GM21717 (cell line): ENCODE results near the gene ARMC8.

Experiments
- ATAC-seq: cut with Tn5 transposase; IDR thresholded peaks from one replicate; pipeline ENCODE4 v1.9.1; 2021; ENCODE audit warnings: mild to moderate bottlenecking, moderate library complexity; ENCODE audit not compliant: unreplicated experiment

The ARMC8 gene

GRCh38 chr3:138303474-138303873 lies 116.4 kb downstream of the ARMC8 start:
- ATAC-seq, result no peak

DNA sequence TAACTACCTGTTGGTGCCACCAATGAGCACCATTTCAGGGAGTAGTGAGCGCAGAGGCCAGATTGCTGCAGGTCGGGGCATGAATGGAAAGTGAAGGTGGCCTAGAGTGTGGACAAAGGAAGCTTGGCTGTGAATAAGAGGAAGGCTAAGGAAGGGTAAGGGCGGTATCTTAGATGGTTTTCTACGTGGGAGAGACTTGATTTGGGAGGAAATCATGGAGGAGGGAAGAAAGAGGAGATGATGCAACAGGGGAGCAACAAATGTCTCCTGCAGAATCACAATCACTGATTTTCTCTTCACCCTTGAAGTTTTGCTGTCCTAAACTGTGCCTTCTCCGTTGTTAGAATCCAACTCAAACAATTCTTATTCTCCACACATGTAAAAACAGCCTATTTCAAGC lies 120.8 kb downstream of the ARMC8 start:
- no peak for ATAC-seq

- no peak for ATAC-seq
These were observed 121.7 kb downstream of the ARMC8 start for GRCh38 chr3:138308783-138309182.

DNA sequence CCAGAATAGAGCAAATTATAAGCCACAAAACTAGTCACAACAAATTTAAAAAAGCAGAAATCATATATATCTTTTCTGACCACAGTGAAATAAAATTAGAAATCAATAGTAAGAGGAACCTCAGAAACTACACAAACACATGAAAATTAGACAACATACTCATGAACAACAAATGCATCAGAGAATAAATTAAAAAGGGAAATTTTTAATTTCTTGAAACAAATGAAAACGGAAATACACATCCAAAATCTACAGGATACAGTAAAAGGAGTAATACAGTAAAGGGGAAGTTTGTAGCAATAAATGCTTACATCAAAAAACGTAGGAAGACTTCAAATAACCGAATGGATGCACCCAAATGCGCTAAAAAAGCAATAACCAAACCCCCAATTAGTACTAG lies 123.4 kb downstream of the ARMC8 start:
- ATAC-seq, result no peak

- no peak for ATAC-seq
These were observed 127.7 kb downstream of the ARMC8 start for GRCh38 chr3:138314751-138315150.

GRCh38 chr3:138317687-138318086 lies 130.6 kb downstream of the ARMC8 start:
- ATAC-seq, result no peak

DNA sequence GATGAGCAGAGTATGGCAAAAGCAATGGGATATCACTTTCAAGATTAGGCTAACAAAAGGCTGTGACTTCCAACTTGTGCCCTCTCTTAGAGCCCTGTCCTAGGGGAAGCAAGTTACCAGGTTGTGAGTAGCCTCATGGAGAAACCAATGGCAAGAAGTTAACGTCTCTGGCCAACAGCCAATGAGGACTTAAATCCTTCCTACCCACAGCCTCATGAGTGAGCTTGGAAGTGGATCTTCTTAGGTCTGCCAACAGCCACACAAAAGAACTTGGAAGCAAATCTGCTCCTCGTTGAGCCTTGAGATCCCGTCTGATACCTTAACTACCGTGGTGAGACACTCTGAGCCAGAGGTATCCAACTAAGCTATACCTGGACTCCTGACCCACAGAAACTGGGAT lies 136.9 kb downstream of the ARMC8 start:
- no peak for ATAC-seq

GRCh38 chr3:138325990-138326389 lies 138.9 kb downstream of the ARMC8 start:
- no peak for ATAC-seq

DNA sequence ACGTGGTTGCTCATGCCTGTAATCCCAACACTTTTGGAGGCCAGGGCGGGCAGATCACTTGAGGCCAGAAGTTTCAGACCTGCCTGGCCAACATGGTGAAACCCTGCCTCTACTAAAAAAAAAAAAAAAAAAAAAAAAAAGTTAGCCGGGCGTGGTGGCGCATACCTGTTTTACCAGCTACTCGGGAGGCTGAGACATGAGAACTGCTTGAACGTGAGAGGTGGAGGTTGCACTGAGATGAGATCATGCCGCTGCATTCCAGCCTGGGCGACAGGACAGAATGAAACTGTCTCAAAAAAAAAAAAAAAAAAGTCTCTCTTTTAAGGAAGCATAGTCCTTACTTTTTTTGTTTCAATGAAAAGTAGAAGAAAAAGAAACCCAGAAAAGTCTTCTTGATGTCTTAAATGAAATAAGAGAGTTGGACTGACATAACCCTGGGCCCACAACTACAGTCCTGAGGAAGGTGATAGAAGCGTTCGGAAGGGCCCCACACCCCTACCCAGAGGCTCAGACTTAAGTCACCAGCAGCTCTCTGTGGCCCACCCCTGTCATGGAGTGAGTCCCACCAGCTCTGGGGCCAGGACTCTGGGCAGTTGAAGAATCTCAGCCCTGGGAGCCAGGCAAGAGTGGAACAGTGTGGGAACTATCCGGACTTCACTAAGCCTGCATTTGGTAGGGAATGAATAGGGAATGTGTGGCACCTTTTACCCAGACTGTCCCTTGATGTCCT lies 139.9 kb downstream of the ARMC8 start:
- ATAC-seq, result no peak

GRCh38 chr3:138327831-138328230 lies 140.7 kb downstream of the ARMC8 start:
- no peak for ATAC-seq

- no peak for ATAC-seq
These were observed 141.2 kb downstream of the ARMC8 start for GRCh38 chr3:138328341-138328740.

- ATAC-seq, result peak; percentile 77
These were observed 142.3 kb downstream of the ARMC8 start, which contains the start of gene NME9 for GRCh38 chr3:138329127-138329983. Gene NME9 (minus strand): TSS chr3:138329851. CDS start chr3:138329335, 516 bp downstream.

DNA sequence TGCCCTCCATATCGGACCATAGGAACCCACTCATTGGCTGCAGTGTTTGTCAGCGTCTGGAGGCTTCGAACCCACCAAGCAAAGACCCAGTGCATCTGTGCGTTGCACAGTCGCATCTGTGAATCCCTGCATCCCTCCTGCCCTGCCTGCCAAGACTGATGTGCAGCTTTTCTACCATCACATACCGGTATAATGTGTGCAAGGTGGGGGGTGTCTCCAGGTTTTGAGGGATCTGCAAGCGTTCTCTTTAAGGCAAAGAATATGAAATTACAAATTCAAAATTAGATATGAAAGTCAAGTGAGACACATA lies 142.8 kb downstream of the ARMC8 start:
- ATAC-seq, result no peak

DNA sequence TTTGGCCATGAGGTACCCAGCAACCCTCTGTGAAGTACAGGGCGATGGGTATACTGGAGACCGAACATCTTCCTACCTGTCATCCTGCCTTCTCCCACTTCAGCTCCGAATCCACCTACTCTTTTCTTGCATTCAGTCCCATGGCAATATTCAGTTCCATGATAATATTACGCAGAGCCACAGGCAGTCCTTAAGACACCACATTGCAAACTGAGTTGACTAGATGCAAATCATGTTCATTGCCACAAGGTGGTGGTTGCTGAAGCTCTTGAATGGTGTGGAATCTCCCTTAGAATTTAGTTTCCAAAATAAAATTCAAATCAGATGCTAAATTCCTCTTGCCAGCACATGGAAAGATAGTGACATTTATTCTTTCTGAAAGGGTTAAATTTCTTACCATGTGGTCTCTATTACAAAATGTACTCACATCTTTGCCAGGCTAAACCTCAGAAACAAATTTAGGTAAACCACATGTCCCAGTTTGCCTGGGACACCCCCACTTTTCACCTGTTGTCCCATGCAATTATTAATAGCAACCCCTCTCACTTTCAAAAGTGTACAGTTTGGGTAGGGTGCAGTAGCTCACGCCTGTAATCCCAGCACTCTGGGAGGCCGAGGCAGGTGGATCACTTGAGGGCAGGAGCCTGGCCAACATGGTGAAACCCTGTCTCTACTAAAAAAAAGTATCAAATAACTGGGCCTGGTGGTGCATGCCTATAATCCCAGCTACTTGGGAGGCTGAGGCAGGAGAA lies 144.2 kb downstream of the ARMC8 start:
- ATAC-seq, result no peak

DNA sequence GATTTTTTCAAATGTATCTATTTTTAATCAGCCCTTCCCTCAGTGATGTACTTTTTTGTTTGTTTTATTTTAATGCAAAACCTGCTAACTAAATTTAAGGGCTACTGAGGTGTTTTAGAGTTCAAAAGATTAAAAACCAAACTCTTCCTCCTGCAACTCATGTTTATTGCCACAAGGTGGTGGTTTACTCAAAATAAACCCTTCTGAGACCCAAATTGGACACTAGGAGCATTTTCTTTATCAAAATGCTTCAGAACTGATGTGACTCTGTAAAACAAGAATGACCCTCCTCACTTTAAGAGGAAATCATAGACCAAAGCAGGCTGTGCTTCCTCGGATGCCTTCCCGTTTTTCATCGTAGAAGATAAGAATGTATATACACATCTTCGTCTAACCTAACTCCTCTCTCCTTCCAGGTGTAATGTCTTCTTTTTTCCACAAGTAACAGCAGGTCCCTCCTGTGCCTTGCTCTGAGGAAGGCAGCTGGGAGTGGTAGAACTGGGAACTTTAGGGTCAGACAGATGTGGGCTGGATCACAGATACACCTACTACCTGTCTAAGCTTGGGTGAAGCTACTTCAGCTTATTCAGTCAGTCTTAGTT lies 145.5 kb downstream of the ARMC8 start:
- no peak for ATAC-seq

DNA sequence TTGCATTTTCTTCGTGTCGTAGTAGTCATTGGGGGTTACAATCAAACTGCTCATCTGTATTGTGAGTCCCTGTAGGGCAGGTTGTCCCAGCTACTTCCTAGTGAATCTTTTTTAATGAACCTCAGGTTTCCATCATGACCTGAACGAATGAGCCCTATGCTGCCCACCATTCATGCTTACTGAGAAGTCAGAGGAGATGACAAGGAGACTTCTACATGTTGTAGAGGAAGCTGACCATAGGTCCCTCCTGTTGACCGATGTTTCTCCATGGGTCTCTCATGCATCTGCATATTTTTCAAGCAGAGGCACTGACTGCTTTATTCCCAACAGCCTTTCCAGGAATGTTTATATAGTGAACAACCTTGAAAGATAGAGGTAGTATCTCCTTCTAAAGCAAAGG lies 147.5 kb downstream of the ARMC8 start:
- ATAC-seq, result no peak

- no peak for ATAC-seq
These were observed 149.4 kb downstream of the ARMC8 start for GRCh38 chr3:138336454-138336999.

- ATAC-seq, result no peak
These were observed 151.1 kb downstream of the ARMC8 start for GRCh38 chr3:138338244-138338643.

DNA sequence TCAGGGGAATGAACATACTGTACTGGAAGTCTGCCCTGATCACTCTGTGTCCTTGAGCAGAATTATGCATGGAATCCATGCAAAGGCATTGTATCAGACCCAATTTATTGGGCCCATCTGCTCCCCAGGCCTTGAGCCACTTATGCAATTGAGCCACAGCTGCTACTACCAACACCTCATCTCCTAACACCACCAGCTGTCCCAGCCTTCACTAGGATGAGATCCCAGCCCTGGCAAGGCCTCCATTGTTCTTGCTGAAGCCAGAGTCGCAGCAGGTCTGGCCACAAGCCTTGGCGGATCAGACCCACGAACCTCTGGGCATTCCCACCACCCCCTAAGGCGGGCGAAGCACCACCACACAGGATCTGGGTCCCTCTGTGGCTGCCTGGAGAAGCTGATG lies 151.7 kb downstream of the ARMC8 start:
- no peak for ATAC-seq

GRCh38 chr3:138340511-138340910 lies 153.4 kb downstream of the ARMC8 start:
- ATAC-seq, result no peak

DNA sequence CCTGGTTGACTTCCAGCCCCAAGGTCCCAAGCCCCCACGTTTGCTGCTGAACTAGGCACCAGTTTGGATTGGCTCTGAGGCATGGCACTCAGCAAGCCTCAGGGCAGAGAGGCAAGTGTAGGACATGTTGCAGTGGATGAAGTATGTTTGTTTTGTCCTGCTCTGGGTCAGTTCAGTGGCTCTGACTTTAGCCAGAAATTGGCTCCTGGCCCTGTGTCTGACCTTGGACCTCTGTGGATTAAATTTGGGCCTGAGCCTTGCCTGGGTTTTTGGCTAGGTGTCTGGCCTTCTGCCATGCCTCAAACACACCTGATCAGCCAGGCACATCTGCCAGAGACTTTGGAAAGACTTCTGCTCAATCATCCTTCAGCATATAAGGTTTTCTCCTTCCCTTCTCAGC lies 157.7 kb downstream of the ARMC8 start:
- no peak for ATAC-seq
